ENCODE data around the gene PIEZO2. TPM values are rescaled to one million over a fixed set of nuclear protein-coding genes. Genes with fewer than 3 reads are reported as not detected.
A peak's percentile ranks its signal among the peaks of the same experiment; 100 is the strongest.

PIEZO2 gene
- total RNA-seq, 6 experiments from 2014 or later, result not detected

DNA sequence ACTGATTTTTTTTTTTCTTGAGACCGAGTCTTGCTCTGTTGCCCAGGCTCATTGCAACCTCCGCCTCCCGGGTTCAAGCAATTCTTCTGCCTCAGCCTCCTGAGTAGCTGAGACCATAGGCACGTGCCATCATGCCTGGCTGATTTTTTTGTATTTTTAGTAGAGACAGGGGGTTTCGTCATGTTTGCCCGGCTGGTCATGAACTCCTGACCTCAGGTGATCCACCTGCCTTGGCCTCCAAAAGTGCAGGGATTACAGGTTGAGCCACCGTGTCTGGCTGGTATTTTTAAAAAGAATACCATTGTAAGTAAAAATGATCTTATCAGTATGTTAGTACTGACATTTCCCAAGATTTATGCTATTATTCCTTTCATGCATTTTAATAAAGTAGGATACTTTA, 105.7 kb downstream of the PIEZO2 start:
- H3K4me1 Mint-ChIP-seq (ENCODE audit: low read depth), result peaks cover 11% of the 10 kb centered on the region
- TF ChIP-seq, protein P1, sequence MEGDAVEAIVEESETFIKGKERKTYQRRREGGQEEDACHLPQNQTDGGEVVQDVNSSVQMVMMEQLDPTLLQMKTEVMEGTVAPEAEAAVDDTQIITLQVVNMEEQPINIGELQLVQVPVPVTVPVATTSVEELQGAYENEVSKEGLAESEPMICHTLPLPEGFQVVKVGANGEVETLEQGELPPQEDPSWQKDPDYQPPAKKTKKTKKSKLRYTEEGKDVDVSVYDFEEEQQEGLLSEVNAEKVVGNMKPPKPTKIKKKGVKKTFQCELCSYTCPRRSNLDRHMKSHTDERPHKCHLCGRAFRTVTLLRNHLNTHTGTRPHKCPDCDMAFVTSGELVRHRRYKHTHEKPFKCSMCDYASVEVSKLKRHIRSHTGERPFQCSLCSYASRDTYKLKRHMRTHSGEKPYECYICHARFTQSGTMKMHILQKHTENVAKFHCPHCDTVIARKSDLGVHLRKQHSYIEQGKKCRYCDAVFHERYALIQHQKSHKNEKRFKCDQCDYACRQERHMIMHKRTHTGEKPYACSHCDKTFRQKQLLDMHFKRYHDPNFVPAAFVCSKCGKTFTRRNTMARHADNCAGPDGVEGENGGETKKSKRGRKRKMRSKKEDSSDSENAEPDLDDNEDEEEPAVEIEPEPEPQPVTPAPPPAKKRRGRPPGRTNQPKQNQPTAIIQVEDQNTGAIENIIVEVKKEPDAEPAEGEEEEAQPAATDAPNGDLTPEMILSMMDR (IDR thresholded peaks at IDR 0.05), result no peak
- DNase-seq, result no peak
- no peak overlapping the region for H3K4me3 Mint-ChIP-seq
- H3K27me3 Mint-ChIP-seq (ENCODE audit: insufficient read depth), result peaks cover 18% of the 10 kb centered on the region
- H3K36me3 Mint-ChIP-seq (ENCODE audit: low read depth), result no peaks in the 10 kb centered on the region
- no peak overlapping the region for H3K27ac Mint-ChIP-seq
- H3K9me3 Mint-ChIP-seq, result no peaks in the 10 kb centered on the region

DNA sequence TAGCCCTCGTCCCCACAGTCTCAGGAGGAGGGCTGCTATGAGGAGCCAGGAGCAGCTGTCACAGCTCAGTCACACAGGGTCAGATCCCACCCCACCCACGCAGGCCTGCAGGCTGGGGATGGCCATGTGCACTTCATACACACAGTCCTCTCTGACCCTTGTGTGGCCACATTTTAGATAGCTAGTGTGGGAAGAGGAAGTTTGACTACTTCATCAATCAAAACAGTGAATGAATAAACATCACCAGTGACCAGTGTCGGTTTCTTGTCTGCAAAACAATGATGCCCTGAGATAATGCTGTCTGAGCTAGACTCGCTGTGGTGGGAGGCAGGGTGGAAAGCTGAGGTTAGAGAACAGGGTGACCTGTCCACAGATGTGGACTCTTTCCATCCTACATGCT, 107.1 kb downstream of the PIEZO2 start:
- no peak overlapping the region for H3K4me3 Mint-ChIP-seq
- TF ChIP-seq, protein P1 (IDR thresholded peaks at IDR 0.05), result no peak
- DNase-seq, result no peak
- no peaks in the 10 kb centered on the region for H3K36me3 Mint-ChIP-seq (ENCODE audit: low read depth)
- peaks cover 16% of the 10 kb centered on the region for H3K27me3 Mint-ChIP-seq (ENCODE audit: insufficient read depth)
- no peaks in the 10 kb centered on the region for H3K9me3 Mint-ChIP-seq
- peaks cover 11% of the 10 kb centered on the region for H3K4me1 Mint-ChIP-seq (ENCODE audit: low read depth)
- H3K27ac Mint-ChIP-seq, result no peak overlapping the region

DNA sequence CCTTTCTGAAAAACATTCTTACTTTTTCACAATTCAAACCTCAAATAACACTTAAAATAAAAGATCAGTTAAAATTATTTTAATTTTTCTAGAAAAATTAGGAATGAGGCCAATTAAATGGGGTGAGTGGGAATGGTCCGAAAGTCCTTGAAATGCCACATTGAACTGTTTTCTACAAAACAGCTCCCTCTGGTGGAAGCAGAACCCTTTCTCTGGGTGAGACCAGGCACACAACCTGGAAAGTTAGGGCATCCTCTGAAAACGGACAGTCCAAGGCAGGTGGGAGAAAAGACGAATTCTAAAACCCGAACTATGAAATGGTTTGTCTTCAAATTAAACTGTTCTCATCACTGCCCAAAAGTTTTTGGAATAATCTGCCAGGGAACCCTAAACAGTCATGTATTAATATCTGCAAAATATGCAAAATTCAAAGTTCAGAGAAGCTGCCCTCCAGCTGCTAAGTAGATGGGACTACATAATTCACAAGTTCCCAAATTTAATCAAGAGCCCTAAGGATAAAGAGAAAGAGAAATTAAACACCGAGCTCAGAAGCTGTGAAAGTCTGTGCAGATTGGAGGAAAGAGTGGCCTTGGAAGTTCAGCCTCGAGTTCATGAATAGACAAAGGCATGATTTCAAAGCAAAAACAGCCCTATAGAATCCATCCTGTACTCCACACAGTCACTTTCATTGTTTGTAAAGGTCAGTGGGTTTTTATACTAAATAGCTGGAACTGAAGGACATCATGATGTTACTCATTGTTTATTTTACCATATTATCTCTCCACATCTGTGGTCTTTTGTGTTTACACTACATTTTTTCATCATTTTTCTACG, 108.3 kb downstream of the PIEZO2 start:
- Mint-ChIP-seq H3K27me3 (ENCODE audit: insufficient read depth) (peaks cover 16% of the 10 kb centered on the region), H3K36me3 (ENCODE audit: low read depth) (no peaks in the 10 kb centered on the region), H3K4me3 (no peak overlapping the region), H3K9me3 (no peaks in the 10 kb centered on the region), H3K4me1 (ENCODE audit: low read depth) (peaks cover 11% of the 10 kb centered on the region), H3K27ac (no peak overlapping the region)
- DNase-seq, result peak; percentile 41
- TF ChIP-seq, protein P1 (IDR thresholded peaks at IDR 0.05), result peak; percentile 92

DNA sequence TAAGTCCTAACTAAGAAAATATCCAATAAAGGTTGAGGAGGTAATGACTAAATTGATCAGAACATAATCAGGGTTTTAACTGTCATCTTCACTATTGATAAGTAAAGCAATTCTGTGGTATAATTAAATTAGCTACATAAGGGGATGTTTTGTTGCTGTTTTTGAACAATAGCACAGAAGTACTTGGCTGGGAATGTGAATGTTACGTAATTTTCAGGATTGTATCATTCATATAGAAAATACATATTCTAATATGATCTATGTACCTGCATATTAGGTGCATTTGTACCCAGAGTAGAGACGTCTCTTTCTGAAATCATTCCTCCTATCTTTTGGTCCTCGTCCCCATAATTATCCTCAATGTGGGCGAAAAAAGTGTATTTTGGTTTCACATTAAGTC, 109.0 kb downstream of the PIEZO2 start:
- no peaks in the 10 kb centered on the region for H3K9me3 Mint-ChIP-seq
- no peaks in the 10 kb centered on the region for H3K36me3 Mint-ChIP-seq (ENCODE audit: low read depth)
- TF ChIP-seq, protein P1 (IDR thresholded peaks at IDR 0.05), result no peak
- peaks cover 18% of the 10 kb centered on the region for H3K27me3 Mint-ChIP-seq (ENCODE audit: insufficient read depth)
- H3K4me1 Mint-ChIP-seq (ENCODE audit: low read depth), result peaks cover 11% of the 10 kb centered on the region
- H3K4me3 Mint-ChIP-seq, result no peak overlapping the region
- no peak for DNase-seq
- no peak overlapping the region for H3K27ac Mint-ChIP-seq

DNA sequence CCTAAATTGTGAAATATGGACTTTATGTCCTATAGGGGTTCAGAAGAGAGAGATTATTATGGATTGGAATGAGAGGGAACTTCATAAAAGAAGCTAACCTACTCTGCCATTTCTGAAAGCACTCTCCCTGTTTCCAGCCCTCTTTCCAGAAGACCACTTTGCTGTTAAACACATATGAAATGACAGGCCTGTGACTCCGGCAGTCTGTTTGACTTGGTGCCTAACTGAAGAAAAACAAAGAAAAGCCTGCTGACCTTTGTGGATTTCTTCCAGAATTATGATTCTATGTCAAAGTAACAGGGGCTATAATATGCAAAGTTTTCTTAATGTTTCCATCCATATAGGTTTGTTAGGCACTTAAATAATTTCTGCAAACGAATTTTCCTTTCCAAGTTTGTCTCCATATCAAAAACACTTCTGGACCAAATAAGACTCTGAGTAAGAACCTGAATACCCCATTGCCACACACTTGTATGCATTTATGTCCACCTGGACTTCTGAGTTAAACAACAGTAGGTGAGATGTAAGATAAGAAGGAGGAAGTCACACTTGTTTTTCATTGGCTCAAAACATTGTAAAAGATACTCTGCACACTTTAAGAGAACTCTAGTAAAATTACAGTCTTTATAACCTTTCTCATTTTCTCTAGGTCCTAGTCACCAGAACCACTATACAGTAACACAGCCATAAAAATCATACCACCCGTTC, 111.7 kb downstream of the PIEZO2 start:
- no peak overlapping the region for H3K27ac Mint-ChIP-seq
- TF ChIP-seq, protein P1 (IDR thresholded peaks at IDR 0.05), result no peak

More for the DNA sequence above, 111.7 kb downstream of the PIEZO2 start:
- H3K4me3 Mint-ChIP-seq, result no peak overlapping the region
- no peak for DNase-seq
- H3K36me3 Mint-ChIP-seq (ENCODE audit: low read depth), result no peaks in the 10 kb centered on the region
- H3K9me3 Mint-ChIP-seq, result no peaks in the 10 kb centered on the region
- H3K4me1 Mint-ChIP-seq (ENCODE audit: low read depth), result peaks cover 16% of the 10 kb centered on the region
- peaks cover 13% of the 10 kb centered on the region for H3K27me3 Mint-ChIP-seq (ENCODE audit: insufficient read depth)

Data from HFFc6 (cell line).